GM12878 (cell line): ENCODE measurements around the gene DDX52. TPM values are rescaled to one million over a fixed set of nuclear protein-coding genes. Genes with fewer than 3 reads are reported as not detected.

ENCODE experiments used
- ATAC-seq: fragments of 200-7000 bp; cut with Tn5 transposase; 3 replicates; pipeline ENCODE4 v1.9.1; 2020; ENCODE audit warnings: mild to moderate bottlenecking, moderate library complexity
- BruUV-seq: library from RNA; stranded (reverse); fragments of 400-500 nt; replicated peaks from 2 replicates; lab custom pipeline; 2021; lab: Mats Ljungman, UMichigan
- CTCF ChIA-PET: fragments of 300-600 bp; sonication (Branson Sonifier 250); formaldehyde crosslinking; extraction: SDS; loops from one replicate; lab custom pipeline; 2021; ENCODE audit warnings: inconsistent platforms; lab: Yijun Ruan, JAX
- POLR2A ChIA-PET: fragments of 350-600 bp; formaldehyde crosslinking; extraction: SDS; loops from one replicate; lab custom pipeline; 2021; ENCODE audit warnings: inconsistent platforms; lab: Charles Lee
- RAD21 ChIA-PET: fragments of 300-600 bp; sonication (Branson Sonifier 250); formaldehyde crosslinking; loops from one replicate; lab custom pipeline; 2023; ENCODE audit warnings: antibody characterized with exemption; ENCODE audit not compliant: unreplicated experiment; lab: Charles Lee
- SMC1A ChIA-PET: fragments of 300-600 bp; sonication (Branson Sonifier 250); formaldehyde crosslinking; loops from one replicate; lab custom pipeline; 2023; ENCODE audit not compliant: unreplicated experiment, uncharacterized antibody; lab: Charles Lee
- DNase-seq: peaks from one replicate; pipeline ENCODE4 v3.0.0-alpha.2; 2011; ENCODE audit warnings: low read depth, low spot score
- FAIRE-seq: peaks from 3 replicates; lab custom pipeline; 2011; peaks lifted over from hg19 to GRCh38; lab: Jason Lieb, UNC
- H2AFZ ChIP-seq: 2 replicates; pipeline ENCODE4 v1.6.0; 2011; ENCODE audit warnings: low read depth, low read length, control low read depth; ENCODE audit not compliant: control insufficient read depth
- H3K27ac ChIP-seq: 2 replicates; pipeline ENCODE4 v1.5.1; 2011; ENCODE audit warnings: control low read depth; ENCODE audit not compliant: control insufficient read depth, insufficient read depth
- H3K27me3 ChIP-seq, 2 experiments: replicated peaks in 1 of 2; 2 replicates each; pipeline versions ENCODE4 v1.6.0 to v1.6.1; 2011; ENCODE audit warnings: low read length in 1 of 2; ENCODE audit not compliant: control insufficient read depth in 2 of 2, insufficient read depth in 2 of 2
- H3K36me3 ChIP-seq, 2 experiments: 2 replicates each; pipeline ENCODE4 v1.5.1; 2011; ENCODE audit warnings: low read length in 1 of 2; ENCODE audit not compliant: control insufficient read depth in 2 of 2, insufficient read depth in 2 of 2
- H3K4me1 ChIP-seq: 2 replicates; pipeline ENCODE4 v1.6.1; 2011; ENCODE audit warnings: mild to moderate bottlenecking, low read length, moderate library complexity, mixed read lengths; ENCODE audit not compliant: control insufficient read depth, insufficient read depth
- H3K4me2 ChIP-seq: 2 replicates; pipeline ENCODE4 v1.6.0; 2011; ENCODE audit warnings: control low read depth; ENCODE audit not compliant: control insufficient read depth, insufficient read depth
- H3K4me3 ChIP-seq: fragments of 200-600 bp; sonication (generic); 2 replicates; pipeline ENCODE4 v1.5.1; 2016
- H3K79me2 ChIP-seq: 2 replicates; pipeline ENCODE4 v1.6.0; 2011; ENCODE audit warnings: low read length; ENCODE audit not compliant: control insufficient read depth, insufficient read depth
- H3K9ac ChIP-seq: 2 replicates; pipeline ENCODE4 v1.8.0; 2011; ENCODE audit warnings: low read length, control low read depth, mixed read lengths; ENCODE audit not compliant: control insufficient read depth, insufficient read depth
- H3K9me3 ChIP-seq: replicated peaks from 3 replicates; pipeline ENCODE4 v1.5.1; 2011; ENCODE audit warnings: mild to moderate bottlenecking, low read length; ENCODE audit not compliant: control insufficient read depth, insufficient read depth
- H4K20me1 ChIP-seq: 2 replicates; pipeline ENCODE4 v1.6.0; 2011; ENCODE audit not compliant: control insufficient read depth, insufficient read depth
- BMI1 ChIP-seq: fragments of 450-650 bp; IDR thresholded peaks from 2 replicates; pipeline ENCODE4 v1.6.1; 2016; ENCODE audit warnings: mild to moderate bottlenecking, moderate library complexity, borderline replicate concordance
- LARP7 ChIP-seq: fragments of 450-650 bp; IDR thresholded peaks from 2 replicates; pipeline ENCODE4 v1.6.1; 2017; ENCODE audit warnings: mild to moderate bottlenecking
- NBN ChIP-seq: fragments of 450-650 bp; IDR thresholded peaks from 2 replicates; pipeline ENCODE4 v1.6.1; 2016
- RBBP5 ChIP-seq: fragments of 200-600 bp; sonication (generic); conservative IDR thresholded peaks from 2 replicates; pipeline ENCODE4 v1.6.1; 2016
- RFX5 ChIP-seq: IDR thresholded peaks from 2 replicates; pipeline ENCODE4 v1.6.1; 2011; ENCODE audit warnings: low read depth, low read length, improper control_type of control experiment
- TBL1XR1 ChIP-seq: IDR thresholded peaks from 2 replicates; pipeline ENCODE4 v1.6.1; 2012; ENCODE audit warnings: low read depth, low read length, improper control_type of control experiment
- WGBS: methylation state at CpG from one replicate; pipeline ENCODE4 v1.1.6; 2016; ENCODE audit warnings: low lambda C conversion rate; ENCODE audit not compliant: insufficient replicate concordance, insufficient coverage; ENCODE audit errors: missing lambda C conversion rate; 5-methylcytosine and 5-hydroxymethylcytosine counted together
- in situ Hi-C: fragments of 300-500 bp; cut with MboI; formaldehyde crosslinking; loops from 9 replicates; pipeline ENCODE4 v1.14.3; 2018; ENCODE audit warnings: mixed read lengths
- intact Hi-C: fragments of 100-400 bp; cut with micrococcal nuclease; formaldehyde crosslinking; loops from one replicate; pipeline ENCODE4 v1.14.2; 2022; ENCODE audit not compliant: unreplicated experiment
- polyA plus RNA-seq, 11 experiments: library from polyadenylated mRNA; depleted of rRNA in 4 of 11; unstranded in 6 of 11; stranded (reverse) in 5 of 11; fragments of >200 nt; fragmentation: Nextera tagmentation in 4 of 11; fragmentation: Illumina TruSeq in 1 of 11; extraction: Ambion mirVana in 4 of 11; extraction: Trizol in 1 of 11; gene quantifications; 1 replicate in 1 of 11; 2 replicates in 10 of 11; pipeline versions ENCODE4 v1.2.1 to v1.2.3, GENCODE V29; 2011 to 2016; ENCODE audit warnings: inconsistent platforms in 2 of 11, missing spikeins in 2 of 11, low read depth in 1 of 11
- total RNA-seq, 4 experiments: library from RNA; depleted of rRNA in 3 of 4; stranded (reverse); fragments of >200 nt in 3 of 4; fragmentation: Illumina TruSeq in 1 of 4; extraction: Trizol in 1 of 4; gene quantifications; 2 replicates each; pipeline versions ENCODE4 v1.2.1 to v1.2.3, GENCODE V29; 2013 to 2021

DDX52 gene
- total and polyA plus RNA-seq, 10 of the 15 experiments (the other 5 are each of a cell fraction or from before 2014, with no cell fraction given), result 14.8 to 49.7 (median 26.3) TPM

DNA sequence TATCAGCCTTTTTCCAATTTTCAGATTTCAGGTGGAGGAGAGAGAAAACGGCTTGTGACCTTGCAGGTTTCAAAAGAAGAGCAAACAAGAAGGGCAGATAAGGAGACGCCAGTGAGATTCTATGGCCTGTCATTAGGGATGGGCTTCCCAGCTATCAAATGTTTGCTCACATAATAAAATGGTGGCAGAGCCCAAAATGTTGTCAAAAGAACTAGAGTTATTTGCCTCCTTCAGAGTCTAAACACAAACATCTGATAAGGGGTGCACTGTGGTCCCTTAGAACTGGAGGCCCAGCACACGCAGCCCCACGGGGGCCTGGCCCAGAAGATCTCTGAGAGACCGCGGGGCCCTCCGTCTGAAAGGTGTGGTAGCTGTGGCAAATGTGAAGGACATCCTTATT is 46.1 kb upstream of the DDX52 start:
- Histone ChIP-seq H3K4me2 (no peak overlapping the region), H3K79me2 (no peaks in the 10 kb centered on the region), H3K4me1 (no peaks in the 10 kb centered on the region), H3K9ac (no peak overlapping the region), H4K20me1 (no peaks in the 10 kb centered on the region), H3K9me3 (no peaks in the 10 kb centered on the region), H3K36me3 (peaks cover 0 to 1% of the 10 kb centered on the region in 2 experiments; a peak in 1 of 4 replicates), H3K27me3 (no peaks in the 10 kb centered on the region), H3K27ac (no peak overlapping the region), H3K4me3 (no peak overlapping the region), H2AFZ (no peak overlapping the region)
- POLR2A ChIA-PET, result no interaction called here
- WGBS, result 78% methylated on average over 7 of the region's 7 CpGs
- SMC1A ChIA-PET, result no interaction called here
- ATAC-seq, result no peak
- RAD21 ChIA-PET, result no interaction called here
- BruUV-seq, result no TSS peak
- DNase-seq, result no peak
- CTCF ChIA-PET, result interaction anchor here (1.7 kb wide), 1 partner anchor 81 kb away, joined by 9 read pairs; no protein-coding TSS in a partner anchor
- in situ Hi-C loops, result no loop called here
- FAIRE-seq, result no peak
- intact Hi-C loops, result no loop called here
- TF ChIP-seq TBL1XR1 (no peak), RBBP5 (no peak), BMI1 (no peak)

DNA sequence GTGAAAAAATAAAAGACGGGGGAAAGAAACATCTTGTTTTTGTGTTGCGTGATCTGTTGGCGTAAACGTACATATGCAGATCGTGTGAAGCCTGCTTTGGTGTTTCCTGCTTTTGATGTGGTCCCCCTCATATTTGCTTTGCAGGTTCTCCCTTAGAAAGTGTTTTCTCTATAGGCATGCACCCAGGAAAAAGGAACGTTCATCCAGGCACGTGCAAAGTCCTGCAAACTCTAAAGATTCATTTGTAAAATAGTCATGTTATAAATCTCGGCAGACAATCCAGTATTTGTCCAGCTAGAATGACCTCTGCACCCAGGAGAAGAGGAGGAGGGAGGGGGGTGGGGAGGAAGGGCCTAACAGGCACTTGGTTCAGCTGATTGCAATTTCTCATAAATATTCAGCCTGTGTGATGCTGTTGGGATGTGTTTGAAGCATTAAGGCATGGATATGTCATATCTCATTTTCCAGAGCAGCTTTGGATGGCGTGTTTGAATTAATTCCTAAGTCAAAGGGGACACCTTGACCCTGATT is 40.3 kb upstream of the DDX52 start:
- CTCF ChIA-PET, result no interaction called here
- SMC1A ChIA-PET, result interaction anchor here (0.6 to 1.7 kb wide), 3 partner anchors 22 to 1133 kb away, joined by 3 read pairs; no protein-coding TSS in a partner anchor
- FAIRE-seq, result no peak

More for the DNA sequence above, 40.3 kb upstream of the DDX52 start:
- intact Hi-C loops (no loop called here), in situ Hi-C loops (no loop called here)
- Histone ChIP-seq H3K4me3 (no peak overlapping the region), H4K20me1 (no peaks in the 10 kb centered on the region), H3K36me3 (peaks cover 0 to 1% of the 10 kb centered on the region in 2 experiments; a peak in 1 of 4 replicates), H3K79me2 (no peaks in the 10 kb centered on the region), H3K4me2 (no peak overlapping the region), H3K4me1 (no peaks in the 10 kb centered on the region), H3K27me3 (no peaks in the 10 kb centered on the region; a peak in 1 of 4 replicates), H2AFZ (no peak overlapping the region), H3K9ac (no peak overlapping the region), H3K9me3 (no peaks in the 10 kb centered on the region; the same call in 2 of the 3 replicates), H3K27ac (no peak overlapping the region)
- no TSS peak for BruUV-seq
- WGBS, result 52% methylated on average over 9 of the region's 9 CpGs
- DNase-seq (no peak), ATAC-seq (no peak)
- ChIA-PET RAD21 (interaction anchor here (0.6 kb wide), 1 partner anchor 92 kb away, joined by 3 read pairs; no protein-coding TSS in a partner anchor), POLR2A (no interaction called here)
- no peak for TF ChIP-seq RFX5
- TF ChIP-seq LARP7, result no peak
- TF ChIP-seq NBN, result no peak
